Uterine smooth muscle cell (primary cell): ENCODE results near the gene RGL4. TPM values are rescaled to one million over a fixed set of nuclear protein-coding genes. Genes with fewer than 3 reads are reported as not detected.

Source experiments
- total RNA-seq: library from RNA; depleted of rRNA; stranded (reverse); fragments of >200 nt; gene quantifications from 2 replicates; pipeline ENCODE4 v1.2.3, GENCODE V29; 2014

RGL4 gene, protein sequence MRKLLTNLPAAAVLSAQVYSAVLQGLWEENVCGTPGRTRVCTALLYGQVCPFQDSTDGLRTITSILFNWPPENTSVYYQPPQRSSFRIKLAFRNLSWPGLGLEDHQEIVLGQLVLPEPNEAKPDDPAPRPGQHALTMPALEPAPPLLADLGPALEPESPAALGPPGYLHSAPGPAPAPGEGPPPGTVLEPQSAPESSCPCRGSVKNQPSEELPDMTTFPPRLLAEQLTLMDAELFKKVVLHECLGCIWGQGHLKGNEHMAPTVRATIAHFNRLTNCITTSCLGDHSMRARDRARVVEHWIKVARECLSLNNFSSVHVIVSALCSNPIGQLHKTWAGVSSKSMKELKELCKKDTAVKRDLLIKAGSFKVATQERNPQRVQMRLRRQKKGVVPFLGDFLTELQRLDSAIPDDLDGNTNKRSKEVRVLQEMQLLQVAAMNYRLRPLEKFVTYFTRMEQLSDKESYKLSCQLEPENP
- under 0.01 TPM in 1 of 2 replicates, not detected in the other for total RNA-seq

DNA sequence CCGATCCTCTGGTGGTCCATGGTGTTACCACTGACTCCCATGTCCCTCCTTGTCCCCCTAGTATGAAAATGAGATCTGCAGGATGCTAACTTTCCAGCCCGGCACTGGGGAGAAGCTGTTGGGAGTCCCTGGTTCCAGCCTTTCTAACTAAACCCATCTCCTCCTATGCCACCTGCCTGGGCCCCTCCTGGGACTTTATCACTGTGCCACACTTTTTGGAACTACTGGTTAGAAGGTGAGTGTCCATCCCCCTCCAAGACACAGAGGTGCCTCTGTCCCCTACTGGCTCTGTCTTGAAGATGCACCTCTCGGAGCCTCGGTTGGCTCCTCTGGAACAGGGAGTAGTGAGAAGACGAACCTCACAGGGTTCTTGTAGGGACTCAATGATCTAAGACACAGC is at the start of gene RGL4:
RGL4 (plus strand) TSS at position 301 of the 400 bp plus-strand sequence. CDS start 1,018 bp downstream, outside the sequence.

Other genes with a start within 250 kb of the RGL4 start
- not detected in 2 replicates for gene IGLL1, start 110.7 kb upstream of the RGL4 start, total RNA-seq
- 0.11 TPM in 1 of 2 replicates, not detected in the other for gene DRICH1, start 58.7 kb upstream of the RGL4 start, total RNA-seq
- gene ZNF70, start 60.1 kb downstream of the RGL4 start, total RNA-seq: 3.0 and 4.7 TPM in 2 replicates
- not detected in 2 replicates for gene VPREB3, start 63.4 kb downstream of the RGL4 start, total RNA-seq
- gene C22orf15, start 72.0 kb downstream of the RGL4 start, total RNA-seq: 0.37 and 0.77 TPM in 2 replicates
- gene CHCHD10, start 77.0 kb downstream of the RGL4 start, total RNA-seq: 0.33 and 1.00 TPM in 2 replicates
- 3.8 and 14.2 TPM in 2 replicates for gene MMP11, start 81.8 kb downstream of the RGL4 start, total RNA-seq
- 25.5 and 25.7 TPM in 2 replicates for gene SMARCB1, start 96.0 kb downstream of the RGL4 start, total RNA-seq
- 0.44 and 2.0 TPM in 2 replicates for gene DERL3, start 148.0 kb downstream of the RGL4 start, total RNA-seq
- 6.8 and 17.0 TPM in 2 replicates for gene SLC2A11, start 166.9 kb downstream of the RGL4 start, total RNA-seq
- gene MIF, start 203.4 kb downstream of the RGL4 start, total RNA-seq: 164 and 308 TPM in 2 replicates